Activated CD4-positive, alpha-beta T cell treated with anti-CD3 and anti-CD28 coated beads, Interleukin-10, Interleukin-2, amounts not matched to agents 100 ng/mL and 50 ng/mL, durations not matched to agents 16 hours and 8 hours (primary cell): Measurements from ENCODE around the gene RER1.

Experiments used
- DNase-seq: peaks from one replicate; pipeline ENCODE4 v3.0.0-alpha.2; 2020

Gene RER1

GRCh38 chr1:2353551-2354438, 37.8 kb upstream of the RER1 start:
- no peak for DNase-seq

GRCh38 chr1:2354511-2355372, 36.9 kb upstream of the RER1 start:
- no peak for DNase-seq

- DNase-seq: no peak
These were observed 36.0 kb upstream of the RER1 start for GRCh38 chr1:2355373-2356261.

GRCh38 chr1:2356401-2356800, 35.2 kb upstream of the RER1 start:
- DNase-seq: no peak

- DNase-seq: no peak
These were observed 34.5 kb upstream of the RER1 start for GRCh38 chr1:2356911-2357845.

- no peak for DNase-seq
These were observed 33.6 kb upstream of the RER1 start for GRCh38 chr1:2358072-2358471.

GRCh38 chr1:2358651-2359640, 32.7 kb upstream of the RER1 start:
- DNase-seq: no peak

GRCh38 chr1:2360588-2361364, 30.9 kb upstream of the RER1 start:
- DNase-seq: no peak

GRCh38 chr1:2363847-2364513, 27.7 kb upstream of the RER1 start:
- no peak for DNase-seq

- DNase-seq: no peak
These were observed 23.4 kb upstream of the RER1 start for GRCh38 chr1:2368053-2368744.

- no peak for DNase-seq
These were observed 18.8 kb upstream of the RER1 start for GRCh38 chr1:2372551-2373490.

GRCh38 chr1:2373551-2374251, 17.9 kb upstream of the RER1 start:
- no peak for DNase-seq

GRCh38 chr1:2374252-2375155, 17.1 kb upstream of the RER1 start:
- no peak for DNase-seq

GRCh38 chr1:2375246-2375922, 16.3 kb upstream of the RER1 start:
- no peak for DNase-seq

- no peak for DNase-seq
These were observed 15.7 kb upstream of the RER1 start for GRCh38 chr1:2375923-2376260.
